CD4-positive, alpha-beta T cell treated with Interleukin-17A for 4 hours (primary cell): Measurements from ENCODE around the gene DNAJB2.
"Not testable (repeated sequence)": the region's sequence is repeated elsewhere in the genome, so short reads cannot be mapped to it uniquely, and the experiment has no call there.

Experiments used
- DNase-seq: peaks from one replicate; pipeline ENCODE4 v3.0.0-alpha.2; 2020; ENCODE audit warnings: mixed read lengths

Gene DNAJB2

DNA sequence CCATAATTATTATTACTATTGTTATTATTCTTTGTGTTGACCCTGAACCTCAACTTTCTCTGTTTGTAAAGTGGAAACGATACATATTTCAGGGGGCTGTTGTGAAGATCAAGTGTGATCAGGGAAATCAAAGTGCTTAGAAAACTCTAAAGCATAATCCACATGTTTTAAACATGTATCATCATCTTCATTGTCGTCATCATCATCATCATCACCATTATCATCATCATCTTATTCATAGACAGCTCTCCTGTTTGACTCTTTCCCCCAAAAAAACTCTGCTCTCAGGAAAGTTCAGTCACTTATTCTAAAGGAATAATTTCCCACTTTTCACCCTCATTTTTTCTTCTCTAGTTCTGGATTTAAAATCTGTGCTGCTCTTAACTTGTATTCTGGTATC lies 25.1 kb downstream of the DNAJB2 start:
- DNase-seq = no peak

DNA sequence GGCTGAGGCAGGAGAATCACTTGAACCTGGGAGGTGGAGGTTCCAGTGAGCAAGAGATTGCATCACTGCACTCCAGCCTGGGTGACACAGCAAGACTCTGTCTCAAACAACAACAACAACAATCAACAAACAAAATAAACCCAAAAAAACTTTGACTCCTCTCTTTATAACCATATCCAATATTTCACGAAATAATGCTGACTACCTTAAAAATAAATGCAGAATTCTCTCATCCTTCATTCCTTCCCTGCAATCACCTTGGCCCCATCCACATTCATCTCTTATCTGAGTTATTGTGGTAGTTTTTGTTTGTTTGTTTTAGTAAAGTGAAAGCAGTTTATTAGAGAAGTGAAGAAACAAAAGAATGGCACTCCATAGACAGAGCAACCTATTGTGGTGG lies 26.9 kb downstream of the DNAJB2 start:
- DNase-seq = no peak

DNA sequence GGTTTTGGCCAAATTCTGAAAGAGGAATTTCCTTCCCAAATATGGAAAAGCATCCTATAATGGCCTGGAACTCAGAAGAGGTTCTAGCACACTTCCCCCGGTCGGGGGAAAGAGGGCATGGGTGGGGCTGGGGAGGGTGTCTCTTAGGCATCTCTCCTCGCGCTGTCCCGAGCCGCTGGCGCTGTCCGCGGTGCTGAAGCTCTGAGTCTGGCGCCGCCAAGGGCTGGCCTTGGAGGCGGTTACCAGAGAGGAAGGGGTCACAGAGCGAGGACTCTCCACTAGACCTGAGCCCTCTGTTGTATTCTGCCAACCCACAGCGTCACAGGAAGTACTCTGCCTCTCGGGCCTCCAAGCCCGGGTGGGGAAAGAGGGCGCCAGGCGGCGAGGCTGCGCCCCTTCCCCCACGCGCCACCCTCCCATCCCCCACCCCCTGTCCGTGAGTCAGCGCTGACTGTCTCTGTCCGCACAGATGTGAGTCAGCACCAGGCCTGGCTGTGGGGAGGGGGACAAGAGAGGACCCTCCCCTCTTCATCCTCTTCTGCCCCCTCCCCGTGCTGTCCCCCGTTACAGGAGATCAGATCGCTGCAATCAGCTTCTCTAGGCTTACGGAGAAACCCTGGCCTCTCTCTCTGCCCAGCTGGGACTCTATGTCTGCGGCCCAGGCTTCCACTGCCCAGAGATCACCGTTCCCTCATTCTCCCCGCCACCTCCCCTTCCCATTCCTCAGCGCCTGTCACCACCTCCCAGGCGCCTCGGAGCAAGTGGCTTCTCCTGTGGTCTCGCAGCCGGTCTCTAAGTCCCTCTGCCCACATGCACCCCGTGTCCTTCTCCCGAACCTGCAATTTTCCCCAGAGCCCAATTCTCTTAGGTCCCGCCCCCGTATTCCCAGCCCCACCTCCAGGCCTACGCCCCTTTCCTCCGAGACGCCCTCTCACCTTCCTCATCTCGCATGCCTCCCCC lies 29.3 kb downstream of the DNAJB2 start:
- peak; percentile 76 for DNase-seq

DNA sequence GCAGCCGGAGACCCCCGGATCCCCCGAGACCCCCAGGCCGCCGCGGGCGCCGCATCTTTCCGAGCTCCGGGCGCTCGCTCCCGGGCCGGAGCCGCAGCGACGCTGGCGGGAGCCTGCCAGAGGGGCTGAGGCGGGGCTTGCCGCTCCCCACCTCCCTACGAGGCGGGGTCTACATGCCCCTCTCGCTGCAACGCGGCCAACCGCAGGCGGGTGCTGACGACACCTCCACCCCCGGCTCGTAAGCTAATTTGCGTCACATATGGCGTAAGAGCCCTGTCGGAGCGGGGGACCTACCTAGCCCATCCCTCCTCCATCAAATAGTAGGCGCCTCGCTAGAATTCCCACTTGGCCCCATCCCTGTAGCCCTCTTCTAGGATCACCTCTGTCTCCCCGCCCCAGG lies 30.1 kb downstream of the DNAJB2 start, which contains the start of gene PTPRN:
PTPRN (minus strand) TSS at position 124 of the 400 bp plus-strand sequence; CDS start at position 55, 69 bp downstream.
- no peak for DNase-seq

DNA sequence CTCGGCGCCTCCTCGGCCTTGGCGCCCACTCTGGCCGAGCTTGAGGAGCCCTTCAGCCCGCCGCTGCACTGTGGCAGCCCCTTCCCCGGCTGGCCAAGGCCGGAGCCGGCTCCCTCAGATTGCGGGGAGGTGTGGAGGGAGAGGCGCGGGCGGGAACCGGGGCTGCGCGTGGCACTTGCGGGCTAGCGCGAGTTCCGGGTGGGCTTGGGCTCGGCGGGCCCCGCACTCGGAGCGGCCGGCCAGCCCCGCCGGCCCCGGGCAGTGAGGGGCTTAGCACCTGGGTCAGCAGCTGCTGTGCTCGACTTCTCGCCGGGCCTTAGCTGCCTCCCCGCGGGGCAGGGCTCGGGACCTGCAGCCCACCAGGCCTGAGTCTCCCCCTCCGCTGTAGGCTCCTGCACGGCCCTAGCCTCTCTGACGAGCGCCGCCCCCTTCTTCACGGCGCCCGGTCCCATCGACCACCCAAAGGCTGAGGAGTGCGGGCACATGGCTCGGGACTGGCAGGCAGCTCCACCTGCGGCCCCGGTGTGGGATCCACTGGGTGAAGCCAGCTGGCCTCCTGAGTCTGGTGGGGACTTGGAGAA lies 33.6 kb downstream of the DNAJB2 start:
- DNase-seq = not testable (repeated sequence)

DNA sequence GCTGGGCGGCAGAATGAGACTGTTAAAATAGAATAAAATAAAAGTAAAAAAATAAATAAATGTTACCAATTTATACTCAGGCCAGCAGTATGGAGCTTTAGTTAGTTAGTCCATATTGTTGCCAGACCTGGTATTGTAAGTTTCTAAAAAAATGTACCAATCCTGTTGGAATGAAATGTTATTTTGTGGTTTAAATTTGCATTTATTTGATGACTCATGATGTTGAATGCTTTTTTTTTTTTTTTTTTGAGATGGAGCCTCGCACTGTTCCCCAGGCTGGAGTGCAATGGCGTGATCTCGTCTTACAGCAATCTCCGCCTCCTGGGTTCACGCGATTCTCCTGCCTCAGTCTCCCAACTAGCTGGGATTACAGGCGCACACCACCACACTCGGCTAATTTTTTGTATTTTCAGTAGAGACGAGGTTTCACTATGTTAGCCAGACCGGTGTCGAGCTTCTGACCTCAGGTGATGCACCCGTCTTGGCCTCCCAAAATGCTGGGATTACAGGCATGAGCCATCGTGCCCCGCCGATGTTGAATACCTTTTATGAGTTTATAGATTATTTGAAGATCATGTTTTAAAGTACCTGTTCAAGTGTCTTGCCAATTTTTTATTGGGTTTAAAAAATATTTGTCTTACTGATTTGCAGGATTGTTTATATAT lies 35.8 kb downstream of the DNAJB2 start:
- DNase-seq = no peak

DNA sequence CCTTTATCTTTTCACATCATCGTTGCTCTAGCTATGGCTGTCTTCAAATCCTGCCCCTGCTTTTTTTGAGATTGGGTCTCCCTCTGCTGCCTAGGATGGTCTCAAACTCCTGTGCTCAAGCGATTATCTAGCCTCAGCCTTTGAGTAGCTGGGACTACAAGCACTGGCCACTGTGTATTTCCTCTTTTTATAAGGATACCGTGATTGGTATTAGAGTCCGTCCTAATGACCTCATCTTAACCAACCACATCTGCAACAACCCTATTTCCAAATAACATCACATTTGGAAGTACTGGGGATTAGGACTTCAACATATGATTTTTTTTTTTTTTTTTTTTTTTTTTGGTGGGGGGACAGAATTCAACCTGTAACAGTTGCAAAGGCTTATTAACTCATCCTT lies 44.3 kb downstream of the DNAJB2 start:
- no peak for DNase-seq

DNA sequence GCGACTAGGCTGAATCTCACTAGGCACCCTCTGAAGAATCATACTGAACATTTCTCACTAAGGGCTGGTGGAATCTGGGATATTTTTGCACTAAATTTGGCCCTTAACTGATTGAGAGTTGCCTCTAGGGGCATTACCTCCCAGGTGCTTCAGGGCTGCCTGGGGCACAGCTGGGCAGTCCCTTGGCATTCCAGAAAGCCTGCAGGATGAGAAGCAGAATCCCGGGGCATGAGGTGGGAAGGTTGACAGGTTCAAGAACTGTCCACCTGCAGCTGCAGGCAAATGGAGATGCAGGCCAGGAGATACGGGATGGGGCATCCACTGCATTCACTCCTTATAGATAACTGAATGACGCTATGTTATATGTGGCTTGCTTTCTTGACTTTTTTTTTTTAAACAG lies 46.0 kb downstream of the DNAJB2 start:
- no peak for DNase-seq

DNA sequence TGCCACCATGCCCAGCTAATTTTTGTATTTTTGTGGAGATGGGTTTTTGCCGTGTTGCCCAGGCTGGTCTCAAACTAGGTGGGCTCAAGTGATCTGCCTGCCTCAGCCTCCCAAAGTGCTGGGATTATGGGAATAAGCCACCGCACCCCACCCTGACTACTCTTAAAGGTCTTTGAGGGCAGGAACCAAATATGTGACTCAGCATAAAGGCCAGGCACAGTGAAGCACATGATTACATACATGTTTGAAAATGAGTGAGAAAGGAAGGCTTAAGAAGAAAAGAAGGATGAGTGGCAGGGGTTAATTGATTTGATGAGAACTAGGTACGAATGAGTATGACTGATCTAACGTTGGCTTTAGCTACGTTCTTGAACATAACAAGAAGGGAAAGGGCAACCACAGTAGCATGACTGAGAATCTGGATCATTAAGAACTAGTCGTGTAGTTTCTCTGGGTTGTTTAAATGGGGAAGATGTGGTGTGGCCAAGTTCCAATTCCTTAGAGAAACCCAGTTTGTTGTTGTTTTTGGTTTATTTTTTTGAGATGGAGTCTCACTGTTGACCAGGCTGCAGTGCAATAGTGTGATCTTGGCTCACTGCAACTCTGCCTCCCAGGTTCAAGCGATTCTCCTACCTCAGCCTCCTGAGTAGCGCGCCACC lies 46.6 kb downstream of the DNAJB2 start:
- DNase-seq = no peak

DNA sequence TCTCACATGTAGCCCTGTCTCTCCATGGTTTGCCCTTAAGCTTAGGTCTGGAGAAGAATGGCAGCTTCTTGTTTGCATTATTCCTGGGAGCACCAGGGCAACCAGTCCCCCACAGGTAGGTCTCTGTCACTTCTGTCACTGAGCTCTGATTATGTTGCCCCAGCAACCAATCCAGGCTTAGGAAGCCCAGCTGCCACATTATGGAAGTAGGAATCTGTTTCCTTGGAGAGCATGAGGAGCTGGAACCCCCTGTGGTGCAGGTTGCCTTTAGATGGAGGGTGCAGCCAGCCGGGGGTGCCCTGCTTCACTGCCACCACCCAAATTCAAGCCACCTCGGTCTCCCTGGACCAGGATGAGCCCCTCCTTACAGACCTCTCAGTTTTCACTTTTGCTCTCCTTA lies 48.6 kb downstream of the DNAJB2 start:
- DNase-seq = no peak

DNA sequence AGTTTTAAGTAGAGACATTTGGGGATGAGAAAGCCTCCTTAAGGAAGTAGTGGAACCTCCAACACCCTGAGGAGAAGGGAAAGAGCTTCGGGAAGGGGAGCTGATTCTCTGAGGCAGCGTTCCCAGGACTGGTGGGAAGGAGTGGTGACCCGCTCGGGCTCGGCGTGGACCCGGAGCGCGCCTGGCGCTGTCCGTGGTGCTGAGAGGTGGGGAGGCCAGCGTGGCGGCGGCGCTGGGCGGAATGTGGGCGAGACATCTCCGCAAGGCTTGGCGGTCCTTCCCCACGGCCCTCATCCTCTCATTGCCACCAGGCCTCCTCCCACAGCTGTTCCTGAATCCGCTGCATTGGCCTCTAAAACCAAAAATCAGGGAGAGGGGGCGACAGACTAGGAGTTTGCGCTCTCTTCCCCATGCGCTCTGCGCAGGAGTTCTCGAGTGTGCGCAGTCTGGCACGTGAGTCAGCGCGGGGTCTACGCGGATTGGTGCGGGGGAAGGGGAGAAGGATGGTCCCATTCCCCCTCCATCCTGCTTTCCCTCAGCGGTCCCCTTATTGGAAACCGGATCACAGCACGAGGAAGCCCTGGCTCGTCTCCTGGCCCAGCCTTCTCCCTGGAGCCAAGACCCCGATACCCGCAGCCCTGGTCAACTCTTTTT lies 52.5 kb downstream of the DNAJB2 start:
- DNase-seq = peak; percentile 34

DNA sequence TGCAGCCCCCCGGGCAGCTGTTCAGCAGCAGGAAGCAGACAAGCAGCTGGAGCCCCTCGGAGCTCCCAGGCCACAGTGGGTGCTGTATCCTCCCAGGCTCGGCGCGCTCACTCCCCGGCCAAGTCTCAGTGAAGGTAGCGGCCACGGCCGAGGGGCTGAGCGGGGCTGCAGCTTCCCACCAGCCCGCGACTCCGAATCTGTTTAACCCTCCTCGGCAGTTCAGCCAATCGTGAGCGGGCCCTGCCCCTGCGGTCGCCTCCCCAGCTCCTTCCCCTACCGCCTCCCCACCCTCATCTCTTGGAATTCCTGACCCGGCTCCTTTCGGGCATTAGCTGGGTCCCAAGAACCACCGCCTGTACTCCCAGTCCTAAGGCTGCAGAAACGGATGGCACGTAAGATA lies 53.4 kb downstream of the DNAJB2 start, which contains the start of gene RESP18:
RESP18 (minus strand) TSS at position 203 of the 400 bp plus-strand sequence.
- no peak for DNase-seq

DNA sequence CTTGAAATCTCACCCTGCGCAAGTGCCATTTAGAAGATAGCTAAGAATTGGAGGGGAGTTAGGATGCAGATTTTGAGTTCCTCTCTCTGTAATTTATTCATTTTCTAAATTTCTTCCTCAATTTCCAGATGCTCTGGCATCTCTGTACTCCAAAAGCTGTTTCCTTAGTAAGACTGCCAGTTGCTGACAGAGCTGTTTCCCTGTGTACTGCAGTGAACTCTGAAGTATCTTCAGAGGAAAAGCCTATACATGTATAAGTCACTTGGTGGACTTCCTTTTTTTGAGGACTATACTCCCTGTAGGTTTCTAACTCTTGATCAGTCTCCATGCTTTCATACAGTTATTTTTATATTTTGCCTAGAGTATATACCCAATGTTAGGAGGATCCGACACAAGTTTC lies 54.9 kb downstream of the DNAJB2 start:
- DNase-seq = no peak

DNA sequence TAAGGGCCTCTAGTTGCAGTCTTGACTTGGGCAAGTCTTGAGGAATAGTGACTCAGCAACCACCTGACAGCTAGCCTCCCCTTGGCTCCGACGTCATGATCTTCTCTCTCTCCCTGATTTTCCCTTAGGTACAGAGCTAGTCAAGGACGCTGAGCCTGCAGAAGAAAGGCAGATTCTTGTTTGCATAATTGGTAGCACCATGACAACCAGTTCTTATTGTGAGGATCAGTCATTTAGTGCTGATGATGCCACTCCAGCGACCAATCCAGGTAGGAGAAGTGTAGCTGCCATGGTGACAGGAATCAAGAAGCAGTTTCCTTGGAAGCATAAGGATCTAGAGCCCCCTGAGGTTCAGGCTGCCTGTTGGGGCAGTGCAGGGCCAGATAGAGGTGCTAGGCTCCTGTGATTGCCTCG lies 56.2 kb downstream of the DNAJB2 start:
- DNase-seq = no peak
